PC-3 (cell line): ENCODE results near the gene UFD1. TPM values are rescaled to one million over a fixed set of nuclear protein-coding genes. Genes with fewer than 3 reads are reported as not detected.

Experiments
- ATAC-seq: fragments of 200-7000 bp; cut with Tn5 transposase; 2 replicates; pipeline ENCODE4 v1.9.1; 2020; ENCODE audit warnings: mild to moderate bottlenecking, moderate library complexity
- BruUV-seq: library from RNA; stranded (reverse); fragments of 400-500 nt; replicated peaks from 2 replicates; lab custom pipeline; 2021; lab: Mats Ljungman, UMichigan
- CTCF ChIA-PET: fragments of 300-600 bp; sonication (Branson Sonifier 250); formaldehyde crosslinking; loops from one replicate; lab custom pipeline; 2022; ENCODE audit warnings: antibody characterized with exemption; lab: Charles Lee
- POLR2A ChIA-PET: fragments of 300-600 bp; sonication (Branson Sonifier 250); formaldehyde crosslinking; loops from one replicate; lab custom pipeline; 2022; ENCODE audit warnings: antibody characterized with exemption; ENCODE audit not compliant: unreplicated experiment; lab: Charles Lee
- DNase-seq: peaks from one replicate; pipeline ENCODE4 v3.0.0-alpha.2; 2015
- H2AFZ ChIP-seq: fragments of 300-600 bp; sonication (generic); 2 replicates; pipeline ENCODE4 v1.6.0; 2016; ENCODE audit warnings: antibody characterized with exemption, low read length
- H3F3A ChIP-seq: fragments of 300-600 bp; sonication (generic); one replicate; pipeline ENCODE4 v1.6.0; 2017; ENCODE audit warnings: antibody characterized with exemption, low read length, control low read depth, mild to moderate bottlenecking; ENCODE audit not compliant: unreplicated experiment
- H3K27ac ChIP-seq: fragments of 300-600 bp; sonication (generic); 2 replicates; pipeline ENCODE4 v1.5.1; 2016; ENCODE audit warnings: mild to moderate bottlenecking, low read length
- H3K27me3 ChIP-seq: fragments of 300-600 bp; sonication (generic); 2 replicates; pipeline ENCODE4 v1.6.1; 2016; ENCODE audit warnings: low read length, mixed read lengths
- H3K36me3 ChIP-seq: fragments of 300-600 bp; sonication (generic); 2 replicates; pipeline ENCODE4 v1.6.1; 2016; ENCODE audit warnings: low read depth, mixed run types, low read length, mixed read lengths
- H3K4me1 ChIP-seq: fragments of 300-600 bp; sonication (generic); 2 replicates; pipeline ENCODE4 v1.5.1; 2016; ENCODE audit warnings: low read length; ENCODE audit not compliant: insufficient read depth
- H3K4me2 ChIP-seq: fragments of 300-600 bp; sonication (generic); 2 replicates; pipeline ENCODE4 v1.6.0; 2016; ENCODE audit warnings: low read length
- H3K4me3 ChIP-seq: fragments of 300-600 bp; sonication (generic); 2 replicates; pipeline ENCODE4 v1.5.1; 2016; ENCODE audit warnings: mild to moderate bottlenecking, low read length, mixed read lengths
- H3K79me2 ChIP-seq: fragments of 300-600 bp; sonication (generic); 2 replicates; pipeline ENCODE4 v1.6.1; 2017; ENCODE audit warnings: low read length, mixed read lengths
- H3K9ac ChIP-seq: fragments of 300-600 bp; sonication (generic); 2 replicates; pipeline ENCODE4 v1.6.0; 2016; ENCODE audit warnings: mild to moderate bottlenecking, low read length
- H3K9me2 ChIP-seq: fragments of 300-600 bp; sonication (generic); replicated peaks from 2 replicates; pipeline ENCODE4 v1.6.1; 2016; ENCODE audit warnings: mixed run types, low read length, mixed read lengths
- H3K9me3 ChIP-seq: fragments of 300-600 bp; sonication (generic); 2 replicates; pipeline ENCODE4 v1.6.1; 2016; ENCODE audit warnings: low read length, mixed read lengths
- H4K20me1 ChIP-seq: fragments of 300-600 bp; sonication (generic); 2 replicates; pipeline ENCODE4 v1.6.1; 2016; ENCODE audit warnings: low read length, mixed read lengths
- CTCF ChIP-seq: fragments of 300-600 bp; sonication (generic); conservative IDR thresholded peaks from 2 replicates; pipeline ENCODE4 v1.5.1; 2017; ENCODE audit warnings: antibody characterized with exemption, low read depth, mild to moderate bottlenecking, low read length
- EZH2 ChIP-seq: fragments of 300-600 bp; sonication (generic); IDR thresholded peaks from one replicate; pipeline ENCODE4 v1.6.1; 2017; ENCODE audit warnings: antibody characterized with exemption, mild to moderate bottlenecking, low read length; ENCODE audit not compliant: unreplicated experiment
- EZH2phosphoT487 ChIP-seq: fragments of 300-600 bp; sonication (generic); IDR thresholded peaks from 2 replicates; pipeline ENCODE4 v1.6.1; 2018; ENCODE audit warnings: mild to moderate bottlenecking, antibody characterized with exemption, low read length, borderline replicate concordance
- intact Hi-C: fragments of 100-400 bp; cut with micrococcal nuclease; formaldehyde crosslinking; loops from 2 replicates; pipeline ENCODE4 v1.9.0; 2023
- total RNA-seq: library from RNA; depleted of rRNA; stranded (reverse); fragments of >200 nt; gene quantifications from 2 replicates; pipeline ENCODE4 v1.2.3, GENCODE V29; 2014

Gene UFD1
- total RNA-seq, 1 experiment from 2014 or later, result 92.6 TPM

DNA sequence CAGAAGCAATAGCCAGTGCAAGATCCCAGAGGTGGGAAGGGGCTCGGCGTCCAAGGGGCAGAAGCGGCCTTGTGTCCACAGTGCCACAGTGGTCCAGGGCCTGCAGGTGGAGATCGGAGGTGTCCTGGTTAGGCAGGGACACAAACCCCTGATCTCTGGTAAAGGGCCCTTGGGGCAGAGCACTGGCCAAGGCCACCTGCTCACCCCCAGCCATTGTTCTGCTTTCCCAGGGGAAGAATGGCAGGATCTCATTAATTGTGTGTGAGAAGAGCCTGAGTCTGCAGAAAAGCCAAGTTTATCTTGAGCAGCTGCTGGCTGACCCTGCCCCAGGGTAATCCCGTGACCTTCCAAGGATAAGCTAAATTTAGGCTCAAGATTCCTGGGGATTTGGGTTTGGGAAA lies 48.3 kb upstream of the UFD1 start:
- Histone ChIP-seq H3K27me3 (no peaks in the 10 kb centered on the region), H3K79me2 (no peaks in the 10 kb centered on the region), H3K4me2 (no peak overlapping the region), H3K9me2 (no peaks in the 10 kb centered on the region), H4K20me1 (no peaks in the 10 kb centered on the region), H3K4me1 (peaks cover 11% of the 10 kb centered on the region), H2AFZ (no peak overlapping the region), H3F3A (no peaks in the 10 kb centered on the region), H3K4me3 (no peak overlapping the region), H3K36me3 (no peaks in the 10 kb centered on the region), H3K9ac (no peak overlapping the region), H3K27ac (peak overlapping the region; percentile 37; the same call in 1 of the 2 replicates), H3K9me3 (no peaks in the 10 kb centered on the region)
- CTCF ChIA-PET, result interaction anchor here (0.7 kb wide), 1 partner anchor 103 kb away, joined by 3 read pairs; no protein-coding TSS in a partner anchor
- BruUV-seq, result no TSS peak
- intact Hi-C loops, result no loop called here
- POLR2A ChIA-PET, result no interaction called here
- no peak for ATAC-seq
- DNase-seq, result no peak
- no peak for TF ChIP-seq CTCF
- no peak for TF ChIP-seq EZH2phosphoT487
- no peak for TF ChIP-seq EZH2

DNA sequence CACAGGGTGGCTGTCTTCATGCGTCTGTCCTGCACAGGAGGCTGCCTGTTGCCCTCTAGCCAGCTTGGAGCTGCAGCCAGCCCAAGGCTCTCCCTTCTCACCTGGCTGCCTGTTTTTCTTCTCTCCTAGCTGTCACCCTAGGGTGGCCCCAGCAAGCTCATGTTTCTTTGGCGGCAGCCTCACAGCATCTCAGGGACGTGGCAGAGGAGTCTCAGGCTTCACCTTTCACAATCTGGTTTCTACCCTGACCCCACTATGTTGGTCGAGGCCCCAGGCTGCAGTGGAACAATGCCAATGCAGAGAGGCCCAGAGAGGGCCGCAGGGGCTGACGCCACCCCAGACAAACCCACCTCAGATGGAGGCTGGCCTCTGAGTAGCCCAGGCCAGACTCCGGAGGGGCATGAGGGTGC lies 47.7 kb upstream of the UFD1 start:
- no peaks in the 10 kb centered on the region for H3K36me3 ChIP-seq
- ChIA-PET CTCF (no interaction called here), POLR2A (no interaction called here)
- intact Hi-C loops, result no loop called here
- H3K79me2 ChIP-seq, result no peaks in the 10 kb centered on the region
- no peak for ATAC-seq
- no peaks in the 10 kb centered on the region for H3F3A ChIP-seq
- H3K9me2 ChIP-seq, result no peaks in the 10 kb centered on the region
- H3K4me1 ChIP-seq, result peaks cover 11% of the 10 kb centered on the region
- no peak overlapping the region for H3K4me3 ChIP-seq
- H3K4me2 ChIP-seq, result no peak overlapping the region
- H3K9me3 ChIP-seq, result no peaks in the 10 kb centered on the region
- no peak overlapping the region for H2AFZ ChIP-seq
- DNase-seq, result no peak
- TF ChIP-seq EZH2 (no peak), EZH2phosphoT487 (no peak), CTCF (no peak)
- BruUV-seq, result no TSS peak
- no peaks in the 10 kb centered on the region for H3K27me3 ChIP-seq
- H3K9ac ChIP-seq, result no peak overlapping the region
- H4K20me1 ChIP-seq, result no peaks in the 10 kb centered on the region
- no peak overlapping the region for H3K27ac ChIP-seq

- Histone ChIP-seq H3K36me3 (no peaks in the 10 kb centered on the region), H3K79me2 (no peaks in the 10 kb centered on the region), H3F3A (no peaks in the 10 kb centered on the region), H4K20me1 (no peaks in the 10 kb centered on the region), H3K4me2 (no peak overlapping the region), H3K27me3 (no peaks in the 10 kb centered on the region), H3K4me3 (no peak overlapping the region), H3K27ac (no peak overlapping the region), H3K9me3 (no peaks in the 10 kb centered on the region), H2AFZ (no peak overlapping the region), H3K9ac (no peak overlapping the region), H3K4me1 (peaks cover 11% of the 10 kb centered on the region), H3K9me2 (no peaks in the 10 kb centered on the region)
- ATAC-seq (no peak), DNase-seq (no peak)
- TF ChIP-seq CTCF (no peak), EZH2phosphoT487 (no peak), EZH2 (no peak)
- ChIA-PET CTCF (no interaction called here), POLR2A (no interaction called here)
- intact Hi-C loops, result no loop called here
- BruUV-seq, result no TSS peak
Measured at GRCh38 chr22:19526076-19526701, 47.2 kb upstream of the UFD1 start.
